Lower lobe of right lung (tissue), 2 donors: ENCODE data around the gene PEX13. TPM values are rescaled to one million over a fixed set of nuclear protein-coding genes. Genes with fewer than 3 reads are reported as not detected.
"Not testable (repeated sequence)": the region's sequence is repeated elsewhere in the genome, so short reads cannot be mapped to it uniquely, and the experiment has no call there.

ENCODE experiments used
- ATAC-seq, 2 donors: fragments of 200-7000 bp; cut with Tn5 transposase; one replicate each; pipeline ENCODE4 v1.9.1; 2020 to 2022; ENCODE audit warnings: mild to moderate bottlenecking in 2 of 2, moderate library complexity in 2 of 2
- DNase-seq: peaks from one replicate; pipeline ENCODE4 v3.0.0-alpha.2; 2020
- H3K27ac ChIP-seq: fragments of 200-600 bp; one replicate; pipeline ENCODE4 v1.8.0; 2022
- H3K27me3 ChIP-seq: fragments of 200-600 bp; one replicate; pipeline ENCODE4 v1.8.0; 2022; ENCODE audit warnings: low read depth
- H3K36me3 ChIP-seq: fragments of 200-600 bp; one replicate; pipeline ENCODE4 v1.8.0; 2022; ENCODE audit warnings: mild to moderate bottlenecking
- H3K4me1 ChIP-seq: fragments of 200-600 bp; one replicate; pipeline ENCODE4 v1.8.0; 2022
- H3K4me3 ChIP-seq: fragments of 200-600 bp; one replicate; pipeline ENCODE4 v1.8.0; 2022; ENCODE audit warnings: mild to moderate bottlenecking
- H3K9me3 ChIP-seq: fragments of 200-600 bp; one replicate; pipeline ENCODE4 v1.8.0; 2022
- intact Hi-C: fragments of 100-400 bp; cut with DNase I; formaldehyde crosslinking; loops from one replicate; pipeline ENCODE4 v1.11.0; 2022
- total RNA-seq: library from RNA; stranded (reverse); fragmentation: NEBNext Ultra II Directional; extraction: Animal tissue kit (Norgen Biotek cat#: 25700); gene quantifications from one replicate; pipeline ENCODE4 v1.2.1, GENCODE V29; 2021
- TF ChIP-seq, protein P1 (sequence below): fragments of 200-600 bp; IDR thresholded peaks from one replicate; pipeline ENCODE4 v1.8.0; 2022; ENCODE audit warnings: antibody characterized with exemption, mild to moderate bottlenecking
- donor health status: DM: no; HTN: yes; CAD: no; lungs with severe emphysema.

PEX13 gene
- total RNA-seq, 1 donor from 2014 or later = 25.8 TPM

DNA sequence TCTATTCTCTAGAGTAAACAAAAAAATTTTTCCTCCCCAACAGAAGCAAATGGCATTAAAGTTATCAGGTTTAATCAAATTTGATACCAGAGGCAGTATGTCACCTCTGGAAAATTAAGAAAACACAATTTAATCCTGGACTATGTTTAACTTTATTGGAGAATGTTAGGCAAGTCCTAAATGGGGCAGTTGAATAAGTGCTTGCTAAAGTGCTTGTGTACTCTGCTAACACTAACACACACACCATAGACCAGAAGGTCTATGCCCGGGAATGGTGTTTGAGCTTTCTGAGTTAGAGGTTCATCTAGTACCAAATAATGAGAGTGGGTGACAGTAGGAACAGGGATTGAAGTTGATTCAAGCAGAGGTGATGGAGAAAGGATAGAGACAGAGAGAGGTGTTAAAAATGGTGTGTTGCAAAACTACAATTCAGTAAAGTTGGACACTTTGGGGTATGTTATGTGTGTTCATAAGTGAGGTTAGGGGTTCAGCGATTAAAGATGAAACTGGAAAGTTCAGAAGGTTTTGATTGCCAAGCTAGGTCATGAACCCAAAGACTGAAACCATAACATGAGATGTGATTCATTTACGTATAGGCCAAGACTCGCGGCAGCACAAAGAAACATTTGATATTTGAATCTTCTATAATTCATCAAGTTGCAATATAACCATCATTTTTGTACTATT, 40.5 kb upstream of the PEX13 start:
- H3K27me3 ChIP-seq = no peaks in the 10 kb centered on the region
- no peaks in the 10 kb centered on the region for H3K9me3 ChIP-seq
- intact Hi-C loops = no loop called here
- no peaks in the 10 kb centered on the region for H3K36me3 ChIP-seq
- no peaks in the 10 kb centered on the region for H3K4me1 ChIP-seq
- no peak overlapping the region for H3K4me3 ChIP-seq
- no peak overlapping the region for H3K27ac ChIP-seq
- DNase-seq = no peak
- TF ChIP-seq, protein P1, sequence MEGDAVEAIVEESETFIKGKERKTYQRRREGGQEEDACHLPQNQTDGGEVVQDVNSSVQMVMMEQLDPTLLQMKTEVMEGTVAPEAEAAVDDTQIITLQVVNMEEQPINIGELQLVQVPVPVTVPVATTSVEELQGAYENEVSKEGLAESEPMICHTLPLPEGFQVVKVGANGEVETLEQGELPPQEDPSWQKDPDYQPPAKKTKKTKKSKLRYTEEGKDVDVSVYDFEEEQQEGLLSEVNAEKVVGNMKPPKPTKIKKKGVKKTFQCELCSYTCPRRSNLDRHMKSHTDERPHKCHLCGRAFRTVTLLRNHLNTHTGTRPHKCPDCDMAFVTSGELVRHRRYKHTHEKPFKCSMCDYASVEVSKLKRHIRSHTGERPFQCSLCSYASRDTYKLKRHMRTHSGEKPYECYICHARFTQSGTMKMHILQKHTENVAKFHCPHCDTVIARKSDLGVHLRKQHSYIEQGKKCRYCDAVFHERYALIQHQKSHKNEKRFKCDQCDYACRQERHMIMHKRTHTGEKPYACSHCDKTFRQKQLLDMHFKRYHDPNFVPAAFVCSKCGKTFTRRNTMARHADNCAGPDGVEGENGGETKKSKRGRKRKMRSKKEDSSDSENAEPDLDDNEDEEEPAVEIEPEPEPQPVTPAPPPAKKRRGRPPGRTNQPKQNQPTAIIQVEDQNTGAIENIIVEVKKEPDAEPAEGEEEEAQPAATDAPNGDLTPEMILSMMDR = no peak
- ATAC-seq = peak; percentile 50 to 54

DNA sequence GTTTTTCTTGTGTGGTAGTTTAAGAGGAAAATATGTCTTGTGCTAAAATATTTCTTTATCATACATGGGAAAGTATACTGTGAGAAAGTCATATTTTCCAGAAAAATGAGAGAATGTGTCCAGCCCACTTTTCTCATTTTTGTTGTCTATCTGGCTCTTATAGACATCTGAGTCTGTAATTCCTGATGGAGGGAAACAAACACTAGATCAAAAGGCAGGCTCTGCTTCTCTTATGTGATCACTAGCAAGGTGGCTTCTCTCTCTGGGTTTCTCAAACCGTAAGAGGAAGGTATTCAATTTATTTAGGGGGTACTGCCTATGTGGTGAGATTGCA, 40.0 kb upstream of the PEX13 start:
- Histone ChIP-seq H3K4me3 (no peak overlapping the region), H3K9me3 (no peaks in the 10 kb centered on the region), H3K27me3 (no peaks in the 10 kb centered on the region), H3K4me1 (no peaks in the 10 kb centered on the region), H3K36me3 (no peaks in the 10 kb centered on the region), H3K27ac (no peak overlapping the region)
- ATAC-seq (no peak), DNase-seq (no peak)
- TF ChIP-seq, protein P1 = no peak
- intact Hi-C loops = no loop called here

DNA sequence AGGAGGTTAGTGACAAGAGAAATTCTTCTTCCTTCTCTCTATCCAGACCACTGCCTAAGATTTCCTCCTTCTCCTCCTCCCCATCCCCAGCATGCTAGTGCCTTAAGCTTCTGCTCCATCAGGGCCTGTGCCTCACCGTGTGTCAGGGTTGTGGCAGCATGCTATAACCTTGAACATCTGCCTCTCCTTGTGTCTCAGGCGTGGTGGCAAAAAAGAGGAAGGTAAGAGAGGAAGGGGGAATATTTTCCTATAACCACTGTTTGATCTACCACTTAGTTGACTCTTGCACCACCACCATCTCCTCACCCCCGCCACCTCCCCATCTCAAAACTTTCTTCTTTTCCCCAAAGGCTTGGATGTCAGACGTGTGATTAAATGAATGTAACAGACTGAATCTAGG, 38.3 kb upstream of the PEX13 start:
- H3K27ac ChIP-seq = no peak overlapping the region
- intact Hi-C loops = no loop called here
- H3K27me3 ChIP-seq = no peaks in the 10 kb centered on the region
- no peaks in the 10 kb centered on the region for H3K4me1 ChIP-seq
- no peaks in the 10 kb centered on the region for H3K9me3 ChIP-seq
- DNase-seq (no peak), ATAC-seq (no peak)
- TF ChIP-seq, protein P1 = no peak
- H3K36me3 ChIP-seq = no peaks in the 10 kb centered on the region
- no peak overlapping the region for H3K4me3 ChIP-seq

DNA sequence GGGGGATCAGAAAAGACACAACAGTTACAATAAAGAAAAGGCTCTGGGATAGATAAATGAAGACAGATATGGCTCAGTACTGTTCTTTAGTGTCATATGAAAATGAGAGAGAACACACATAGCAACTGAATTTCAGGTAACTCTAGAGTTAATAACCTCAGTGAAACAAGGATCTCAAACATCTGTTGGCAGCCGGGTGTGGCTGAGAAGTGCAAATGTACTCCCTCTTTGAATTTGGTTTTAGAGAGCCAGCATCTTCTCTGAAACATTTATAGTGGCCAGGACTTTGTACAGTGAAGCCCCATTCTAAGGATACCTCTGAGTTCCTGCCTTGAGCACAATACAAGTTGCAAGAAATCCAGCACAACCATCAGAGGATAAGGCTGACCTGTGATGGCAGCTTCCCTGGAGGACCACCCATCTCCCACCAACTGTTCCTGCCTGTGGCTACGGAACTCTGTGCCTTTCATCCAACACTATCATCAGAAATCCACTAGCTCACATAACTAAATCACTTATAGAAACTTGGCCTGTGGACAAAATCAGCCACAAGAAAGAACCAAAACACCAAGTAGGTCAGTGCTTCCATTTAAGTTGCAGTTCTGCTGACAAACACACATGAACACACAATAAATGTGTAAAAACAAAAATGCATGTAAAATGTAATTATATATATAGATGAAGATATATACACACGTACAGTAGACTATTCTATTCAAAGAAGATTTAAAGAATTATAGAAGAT, 37.3 kb upstream of the PEX13 start:
- H3K4me1 ChIP-seq = no peaks in the 10 kb centered on the region
- TF ChIP-seq, protein P1 = no peak
- no peaks in the 10 kb centered on the region for H3K9me3 ChIP-seq
- H3K36me3 ChIP-seq = no peaks in the 10 kb centered on the region
- H3K27me3 ChIP-seq = no peaks in the 10 kb centered on the region
- no peak overlapping the region for H3K27ac ChIP-seq
- ATAC-seq = no peak
- DNase-seq = no peak
- H3K4me3 ChIP-seq = no peak overlapping the region
- intact Hi-C loops = no loop called here

DNA sequence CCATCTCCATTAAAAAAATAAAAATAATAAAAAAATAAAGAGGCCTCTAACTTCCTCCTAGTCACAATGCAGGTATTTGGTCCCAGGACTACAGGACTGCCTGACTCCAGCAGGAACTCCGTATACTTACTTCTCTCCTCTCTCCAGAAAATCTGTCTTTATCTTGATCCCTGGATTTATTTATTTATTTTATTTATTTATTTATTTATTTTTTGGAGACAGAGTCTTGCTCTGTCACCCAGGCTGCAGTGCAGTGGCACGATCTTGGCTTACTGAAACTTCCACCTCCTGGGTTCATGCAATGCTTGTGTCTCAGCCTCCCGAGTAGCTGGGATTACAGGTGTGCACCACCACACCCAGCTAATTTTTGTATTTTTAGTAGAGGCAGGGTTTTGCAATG, 35.5 kb upstream of the PEX13 start:
- H3K27ac ChIP-seq, H3K27me3 ChIP-seq, DNase-seq, H3K9me3 ChIP-seq, H3K4me3 ChIP-seq, intact Hi-C loops, ATAC-seq, H3K4me1 ChIP-seq, H3K36me3 ChIP-seq: not testable (repeated sequence)

DNA sequence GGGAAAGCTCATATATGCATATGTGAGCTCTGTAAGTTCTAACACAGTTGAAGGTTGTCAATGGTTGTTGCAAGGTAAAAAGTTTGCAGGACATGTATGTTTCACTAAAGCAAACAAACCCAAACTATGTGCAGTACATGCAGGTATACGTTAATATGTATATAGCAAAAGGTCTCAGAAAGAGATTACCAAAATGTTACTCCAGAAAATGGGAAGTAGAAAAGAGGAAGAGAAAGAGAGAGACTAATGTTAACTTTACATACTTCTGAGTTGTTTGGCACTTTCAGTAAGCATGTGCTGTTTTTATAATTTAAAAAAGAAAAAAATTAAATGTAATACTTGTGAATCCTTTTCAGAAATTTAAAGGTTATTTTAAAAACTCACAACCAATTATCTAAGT, 32.8 kb upstream of the PEX13 start:
- Histone ChIP-seq H3K4me1 (no peaks in the 10 kb centered on the region), H3K27me3 (no peaks in the 10 kb centered on the region), H3K27ac (no peak overlapping the region), H3K9me3 (no peaks in the 10 kb centered on the region), H3K36me3 (no peaks in the 10 kb centered on the region), H3K4me3 (no peak overlapping the region)
- intact Hi-C loops = no loop called here
- ATAC-seq = no peak
- no peak for DNase-seq
- TF ChIP-seq, protein P1 = no peak
